Daoy (cell line): ENCODE results near the gene RUFY2. TPM values are rescaled to one million over a fixed set of nuclear protein-coding genes. Genes with fewer than 3 reads are reported as not detected.

Experiments
- DNase-seq: peaks from one replicate; pipeline ENCODE4 v3.0.0-alpha.2; 2015; ENCODE audit warnings: low read depth
- total RNA-seq: library from RNA; depleted of rRNA; stranded (reverse); fragments of >200 nt; shearing (Covaris generic); gene quantifications from 2 replicates; pipeline ENCODE4 v1.2.3, GENCODE V29; 2014; rRNA removed

RUFY2 gene
- 8.1 and 14.3 TPM in 2 replicates for total RNA-seq

DNA sequence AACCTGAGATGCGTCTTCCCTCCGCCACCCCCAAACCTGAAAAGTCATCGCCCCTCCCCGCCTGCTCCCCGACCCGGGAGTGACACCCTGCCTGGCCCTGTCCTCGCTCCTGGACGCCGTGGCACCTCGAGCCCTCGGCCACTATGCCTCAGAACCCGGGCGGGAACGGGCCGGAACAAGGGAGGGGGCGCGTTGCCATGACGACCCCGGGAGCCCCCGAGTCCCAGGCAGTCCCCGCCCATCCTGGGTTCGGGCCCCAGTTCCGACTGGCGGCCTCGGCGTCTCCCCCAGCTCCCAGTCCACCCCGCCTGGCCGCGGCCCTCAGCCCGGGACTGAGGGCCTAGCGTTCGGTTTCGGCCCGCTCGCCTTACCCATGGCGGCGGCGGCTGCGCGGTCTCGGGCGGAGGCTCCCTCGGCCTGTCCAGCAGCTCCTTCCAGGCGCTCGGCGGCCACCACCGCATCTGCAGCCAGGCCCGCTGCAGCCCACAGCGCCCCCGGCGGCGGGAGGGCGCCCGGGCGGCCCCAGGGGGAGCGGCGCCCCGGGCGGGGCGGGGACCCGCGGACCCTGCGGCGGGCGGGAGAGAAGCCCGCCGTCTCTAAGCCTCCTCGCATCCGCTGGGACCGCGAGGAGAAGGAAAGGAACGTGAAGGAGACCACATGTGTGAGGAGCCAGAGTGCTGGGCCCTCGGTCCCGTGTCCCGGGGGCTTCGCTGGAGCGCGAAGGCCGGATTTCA, at the start of gene RUFY2:
TSS of gene RUFY2 (minus strand) at position 463 of the 734 bp plus-strand sequence. CDS start at position 375, 88 bp downstream.
- DNase-seq: peak; percentile 83

DNA sequence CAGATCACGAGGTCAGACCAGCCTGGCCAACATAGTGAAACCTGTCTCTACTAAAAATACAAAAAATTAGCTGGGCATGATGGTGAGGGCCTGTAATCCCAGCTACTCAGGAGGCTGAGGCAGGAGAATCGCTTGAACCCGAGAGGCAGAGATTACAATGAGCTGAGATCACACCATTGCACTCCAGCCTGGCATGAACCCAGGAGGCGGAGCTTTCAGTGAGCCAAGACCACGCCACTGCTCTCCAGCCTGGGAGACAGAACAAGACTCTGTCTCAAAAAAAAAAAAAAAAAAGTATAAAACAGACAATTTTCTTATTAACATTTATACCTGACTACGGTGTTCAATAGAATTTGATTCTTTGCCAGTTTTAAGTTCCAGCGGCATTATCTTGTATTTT, 42.6 kb upstream of the RUFY2 start:
- peak; percentile 70 for DNase-seq

GRCh38 chr10:68446179-68446578, 39.1 kb upstream of the RUFY2 start:
- no peak for DNase-seq

- DNase-seq: no peak
Measured at GRCh38 chr10:68442971-68443370, 35.9 kb upstream of the RUFY2 start.

DNA sequence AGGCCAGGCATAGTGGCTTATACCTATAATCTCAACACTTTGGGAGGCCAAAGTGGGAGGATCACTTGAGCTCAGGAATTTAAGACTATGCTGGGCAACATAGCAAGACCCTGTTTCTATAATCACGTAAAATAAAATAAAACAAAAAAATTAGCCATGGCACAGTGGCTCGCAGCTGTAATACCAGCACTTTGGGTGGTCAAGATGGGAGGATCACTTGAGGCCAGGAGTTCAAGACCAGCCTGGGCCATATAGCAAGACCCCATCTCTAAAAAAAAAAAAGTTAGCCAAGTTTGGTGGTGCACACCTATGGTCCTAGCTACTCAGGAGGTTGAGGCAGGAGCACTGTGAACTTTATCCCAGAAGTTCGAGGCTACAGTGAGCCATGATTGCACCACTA, 33.8 kb upstream of the RUFY2 start:
- DNase-seq: no peak

DNA sequence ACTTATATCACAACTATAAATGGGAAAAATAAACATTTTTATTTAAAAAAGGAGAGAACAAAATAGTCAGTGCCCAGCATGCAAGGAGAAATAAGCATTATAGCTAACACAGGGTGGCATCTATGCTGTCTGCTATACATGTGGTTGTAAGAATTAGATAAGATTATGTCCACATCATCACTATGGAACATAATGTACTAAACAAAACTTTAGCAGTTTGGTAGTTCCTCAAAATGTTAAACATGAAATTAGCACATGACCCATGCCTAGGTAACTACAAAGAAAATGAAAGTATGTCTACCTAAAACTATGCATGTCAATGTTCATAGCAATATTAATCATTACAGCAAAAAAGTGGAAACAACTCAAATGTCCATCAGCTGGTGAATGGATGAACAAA, 28.7 kb upstream of the RUFY2 start:
- DNase-seq: no peak

DNA sequence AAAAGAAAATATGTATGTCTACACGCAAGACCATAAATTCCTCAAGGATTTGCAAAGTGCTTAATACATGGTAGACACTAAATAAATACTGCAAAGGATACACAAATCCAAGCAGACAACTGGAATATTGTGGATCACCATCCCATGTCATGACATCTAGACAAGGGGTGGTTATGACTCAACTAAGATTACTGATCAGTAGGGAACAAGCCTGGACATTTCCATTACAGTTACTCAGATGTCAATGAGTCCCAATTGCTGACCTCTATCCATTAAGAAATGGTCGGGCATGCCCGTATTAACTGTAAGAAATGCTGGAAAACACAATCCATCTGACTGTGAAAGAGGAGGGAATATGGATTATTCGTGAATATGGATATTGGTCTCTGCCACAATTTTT, 27.6 kb upstream of the RUFY2 start:
- no peak for DNase-seq

- no peak for DNase-seq
Measured at GRCh38 chr10:68428396-68429104, 21.5 kb upstream of the RUFY2 start.

- no peak for DNase-seq
Measured at GRCh38 chr10:68424454-68425014, 17.5 kb upstream of the RUFY2 start.

DNA sequence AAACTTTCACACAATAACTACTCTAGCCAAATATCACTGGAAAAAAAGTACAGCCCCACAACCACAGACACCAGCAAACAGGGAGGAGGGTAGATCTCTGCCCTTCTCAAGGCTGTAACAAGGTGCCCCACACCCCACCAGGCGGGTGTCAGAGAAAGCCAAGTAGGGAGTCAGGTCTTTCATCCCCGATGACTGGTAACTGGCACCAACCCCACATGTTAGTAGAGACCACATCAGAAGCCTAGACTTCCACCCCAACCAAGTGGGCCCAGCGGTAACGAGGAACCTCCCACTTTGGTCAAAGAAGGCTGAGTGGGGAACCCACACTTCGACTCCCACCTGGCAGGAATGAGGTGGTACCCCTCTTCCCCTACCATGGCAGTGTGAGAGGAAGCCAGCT, 16.4 kb upstream of the RUFY2 start:
- no peak for DNase-seq

DNA sequence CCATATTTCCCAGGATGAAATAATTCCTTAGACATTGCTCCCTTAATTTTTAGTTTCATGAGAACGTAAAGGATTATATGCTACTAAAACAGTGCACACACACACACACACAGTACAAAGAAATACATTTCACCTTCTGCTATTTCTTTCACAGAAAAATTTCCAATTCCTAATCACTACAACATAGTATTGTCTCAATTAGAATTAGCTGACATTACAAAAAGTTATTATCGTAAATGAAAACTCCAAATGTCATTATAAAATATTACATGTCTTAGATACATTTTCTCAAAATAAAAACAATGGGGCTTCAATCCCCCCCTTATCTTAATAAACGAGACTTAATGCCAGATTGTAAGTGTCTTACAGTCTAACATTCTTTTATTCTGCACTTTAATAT, 12.3 kb upstream of the RUFY2 start:
- DNase-seq: no peak

GRCh38 chr10:68408898-68409518, 1.9 kb upstream of the RUFY2 start:
- no peak for DNase-seq

DNA sequence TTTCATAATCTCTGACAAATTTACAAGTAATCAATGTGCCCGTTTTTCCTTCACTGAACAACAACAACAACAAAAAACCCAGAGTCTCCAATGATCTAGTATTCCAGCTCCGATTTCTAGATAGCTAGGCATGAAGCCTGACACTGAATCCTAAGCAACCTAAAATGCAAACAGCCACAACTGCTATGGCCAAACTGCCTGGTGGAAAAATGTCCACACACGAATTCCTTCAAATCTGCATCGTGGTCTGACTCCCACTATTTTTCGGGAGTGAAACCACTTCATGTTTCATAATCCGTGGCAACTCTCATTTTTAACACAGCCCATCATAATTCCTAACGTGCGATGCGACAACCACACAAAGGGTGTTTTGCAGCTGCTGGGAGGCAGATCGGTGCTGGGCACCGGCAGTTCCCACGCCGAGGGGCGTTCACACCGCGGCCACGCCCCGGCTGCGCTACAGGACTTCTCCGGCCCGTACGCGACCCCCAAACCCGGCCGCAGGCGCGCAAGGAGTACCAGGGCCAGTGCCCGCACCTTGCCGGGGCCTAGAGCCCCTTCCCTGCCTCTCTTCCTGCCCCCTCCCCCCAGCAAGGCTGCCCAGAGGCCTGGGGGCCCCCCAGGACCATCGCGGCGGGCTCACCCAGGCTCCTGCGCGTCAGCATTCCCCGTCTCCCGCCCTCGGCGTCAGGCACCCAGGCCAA, 814 bp downstream of the RUFY2 start:
- peak; percentile 66 for DNase-seq

- DNase-seq: no peak
Measured at GRCh38 chr10:68403701-68404100, 3.4 kb downstream of the RUFY2 start.

GRCh38 chr10:68402276-68402675, 4.8 kb downstream of the RUFY2 start:
- no peak for DNase-seq

GRCh38 chr10:68397005-68397404, 10.1 kb downstream of the RUFY2 start:
- no peak for DNase-seq

DNA sequence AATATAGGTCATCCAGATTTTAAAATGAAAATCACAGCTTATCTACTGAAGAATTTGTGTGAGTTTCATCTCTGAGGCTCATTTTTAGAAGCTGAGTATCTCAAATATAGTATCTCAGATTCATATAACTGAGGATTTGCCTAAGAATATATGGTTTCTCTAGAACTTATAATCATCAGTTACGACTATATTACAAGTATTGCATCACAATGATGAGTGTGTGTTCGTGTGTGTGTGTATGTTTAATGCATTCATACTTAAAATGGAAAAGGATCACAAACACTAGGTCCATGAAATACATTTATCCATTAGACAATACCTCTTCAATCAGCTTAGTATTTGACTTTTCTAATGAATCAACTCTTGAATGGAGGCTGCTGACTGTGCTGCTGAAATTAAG, 21.3 kb downstream of the RUFY2 start:
- DNase-seq: no peak

- no peak for DNase-seq
Measured at GRCh38 chr10:68371604-68372003, 35.5 kb downstream of the RUFY2 start.

DNA sequence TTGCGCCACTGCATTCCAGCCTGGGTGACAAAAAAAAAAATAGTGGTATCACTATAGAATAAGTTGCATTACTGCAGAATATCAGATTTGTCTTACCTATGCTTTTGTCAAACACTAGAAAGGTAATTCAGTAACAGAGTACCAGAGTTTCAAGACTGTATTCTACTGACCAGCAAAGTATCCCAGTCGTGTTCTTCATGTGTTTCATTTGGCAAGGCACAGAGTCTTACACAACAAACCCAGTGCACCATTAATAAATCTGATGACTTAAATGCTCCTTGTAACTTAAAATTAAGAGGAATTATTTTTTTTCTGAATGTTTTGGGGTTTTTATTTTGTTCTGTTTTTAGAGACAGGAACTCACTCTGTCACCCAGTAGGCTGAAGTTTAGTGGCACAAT, 40.0 kb downstream of the RUFY2 start:
- DNase-seq: no peak

GRCh38 chr10:68366600-68366999, 40.5 kb downstream of the RUFY2 start:
- no peak for DNase-seq

DNA sequence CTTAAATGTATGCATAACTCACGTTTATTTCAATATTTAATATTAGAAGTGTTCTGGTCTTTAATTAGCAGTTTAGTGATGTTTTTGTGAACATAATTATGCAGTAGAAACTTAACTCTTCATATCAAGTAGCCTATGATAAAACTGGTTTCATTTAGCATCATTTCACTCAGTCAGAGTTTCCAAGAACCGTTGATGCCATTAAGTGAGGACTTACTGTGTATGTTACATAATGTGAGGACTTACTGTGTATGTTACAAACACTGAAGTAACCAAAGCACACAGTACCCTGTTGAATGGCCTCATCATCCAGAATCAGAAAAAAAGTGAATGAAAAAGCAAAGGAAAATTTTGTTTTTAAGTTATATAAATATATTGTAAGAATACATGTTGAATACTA, 41.5 kb downstream of the RUFY2 start:
- DNase-seq: no peak
